ENCODE measurements around the gene PACC1.

PACC1 gene

DNA sequence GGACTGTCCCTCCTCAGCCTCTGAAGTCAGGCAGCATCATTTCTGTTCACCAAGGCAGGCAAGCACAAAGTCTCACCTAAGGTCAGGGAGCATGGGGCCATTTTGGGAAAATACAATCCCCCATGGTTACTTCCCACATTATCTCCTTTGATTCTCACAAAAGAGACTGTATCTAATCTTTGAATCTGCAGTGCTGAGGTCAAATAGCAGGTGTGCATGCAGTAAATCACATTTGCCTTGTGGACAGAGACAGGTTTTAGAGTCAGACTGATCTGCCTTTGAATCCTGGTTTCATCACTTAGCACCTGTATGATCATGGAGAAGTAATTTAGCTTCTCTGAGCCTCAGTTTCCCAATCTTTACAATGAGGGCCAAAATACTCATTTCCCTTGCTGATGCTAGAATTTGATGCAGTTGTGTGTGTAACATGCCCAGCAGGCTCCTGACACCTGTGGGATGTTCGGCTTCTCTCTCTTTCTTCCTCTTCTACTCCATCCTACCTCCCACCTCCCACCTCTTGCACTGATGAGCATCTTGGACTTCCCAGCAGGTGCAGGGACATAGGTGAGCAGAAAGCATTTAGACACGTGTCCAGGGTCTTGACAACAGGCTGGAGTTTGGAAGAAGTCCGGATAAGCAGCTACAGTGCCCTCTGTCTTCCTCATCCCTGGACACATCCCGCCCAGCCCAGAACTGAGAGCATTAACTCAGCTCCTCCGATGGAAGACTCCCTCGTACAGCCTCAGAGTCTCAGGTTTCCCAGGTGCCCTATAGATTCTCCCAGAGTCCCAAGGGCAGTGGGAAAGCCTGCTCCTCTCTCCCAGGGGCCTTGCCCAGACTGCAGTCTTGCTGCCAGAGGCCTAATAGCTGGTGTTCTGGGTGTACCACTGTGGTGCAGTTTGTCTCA is 37.0 kb upstream of the PACC1 start:
- DNase-seq (ENCODE audit: low read depth) = no peak
- TF ChIP-seq, protein P1, sequence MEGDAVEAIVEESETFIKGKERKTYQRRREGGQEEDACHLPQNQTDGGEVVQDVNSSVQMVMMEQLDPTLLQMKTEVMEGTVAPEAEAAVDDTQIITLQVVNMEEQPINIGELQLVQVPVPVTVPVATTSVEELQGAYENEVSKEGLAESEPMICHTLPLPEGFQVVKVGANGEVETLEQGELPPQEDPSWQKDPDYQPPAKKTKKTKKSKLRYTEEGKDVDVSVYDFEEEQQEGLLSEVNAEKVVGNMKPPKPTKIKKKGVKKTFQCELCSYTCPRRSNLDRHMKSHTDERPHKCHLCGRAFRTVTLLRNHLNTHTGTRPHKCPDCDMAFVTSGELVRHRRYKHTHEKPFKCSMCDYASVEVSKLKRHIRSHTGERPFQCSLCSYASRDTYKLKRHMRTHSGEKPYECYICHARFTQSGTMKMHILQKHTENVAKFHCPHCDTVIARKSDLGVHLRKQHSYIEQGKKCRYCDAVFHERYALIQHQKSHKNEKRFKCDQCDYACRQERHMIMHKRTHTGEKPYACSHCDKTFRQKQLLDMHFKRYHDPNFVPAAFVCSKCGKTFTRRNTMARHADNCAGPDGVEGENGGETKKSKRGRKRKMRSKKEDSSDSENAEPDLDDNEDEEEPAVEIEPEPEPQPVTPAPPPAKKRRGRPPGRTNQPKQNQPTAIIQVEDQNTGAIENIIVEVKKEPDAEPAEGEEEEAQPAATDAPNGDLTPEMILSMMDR (IDR thresholded peaks at IDR 0.05; ENCODE audit: insufficient read depth, low read depth, low read length, missing control alignments) = no peak
- H3K4me3 ChIP-seq (ENCODE audit: low read depth, low read length) = no peak overlapping the region

DNA sequence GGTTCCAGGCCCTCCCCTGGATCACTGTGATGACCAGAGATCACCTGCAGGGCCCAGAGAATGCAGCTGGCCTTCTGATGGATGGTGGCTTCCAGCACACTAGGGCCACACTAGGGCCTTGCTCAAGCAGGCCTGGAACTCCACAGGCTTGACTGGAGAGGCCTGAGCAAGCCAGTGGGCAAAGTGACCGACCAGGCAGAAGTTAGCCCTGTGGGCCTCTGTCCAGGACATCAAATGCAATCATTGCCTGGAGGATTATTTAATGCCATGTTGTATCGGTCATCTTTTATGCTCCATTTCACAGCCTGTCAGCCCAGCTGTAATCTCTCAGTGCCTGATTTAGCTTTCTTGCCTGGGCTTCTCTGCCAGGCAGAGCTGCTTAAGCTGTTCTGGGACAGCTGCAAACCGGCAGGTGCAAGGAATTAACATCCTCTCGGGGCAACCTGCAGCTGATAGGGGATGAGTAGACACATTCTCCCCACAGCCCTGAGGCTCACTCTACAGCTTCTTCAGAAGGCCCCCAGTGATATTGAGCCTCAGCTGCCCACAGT is 35.7 kb upstream of the PACC1 start:
- no peak for DNase-seq (ENCODE audit: low read depth)
- no peak overlapping the region for H3K4me3 ChIP-seq (ENCODE audit: low read depth, low read length)
- TF ChIP-seq, protein P1 (IDR thresholded peaks at IDR 0.05; ENCODE audit: insufficient read depth, low read depth, low read length, missing control alignments) = no peak

DNA sequence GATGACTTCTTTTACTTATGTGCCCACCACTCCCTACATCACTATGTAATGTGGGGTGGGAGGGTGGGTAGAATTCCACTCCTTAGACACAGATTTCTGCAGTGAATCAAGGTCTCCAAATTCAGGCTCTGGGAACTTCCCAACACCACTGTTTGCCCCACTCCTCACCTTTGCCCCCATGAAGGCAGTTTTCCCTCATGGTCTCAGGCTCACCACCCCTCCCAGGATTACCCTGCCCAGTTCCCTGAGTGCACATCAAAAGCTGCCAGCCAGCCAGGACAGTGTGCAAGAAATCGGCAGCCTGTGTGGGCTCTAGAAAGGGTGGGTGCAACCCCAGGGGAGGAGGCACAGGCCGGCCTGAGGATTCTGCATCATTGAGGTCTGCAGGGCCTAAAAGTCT is 32.8 kb upstream of the PACC1 start:
- no peak overlapping the region for H3K4me3 ChIP-seq (ENCODE audit: low read depth, low read length)
- DNase-seq (ENCODE audit: low read depth) = no peak

DNA sequence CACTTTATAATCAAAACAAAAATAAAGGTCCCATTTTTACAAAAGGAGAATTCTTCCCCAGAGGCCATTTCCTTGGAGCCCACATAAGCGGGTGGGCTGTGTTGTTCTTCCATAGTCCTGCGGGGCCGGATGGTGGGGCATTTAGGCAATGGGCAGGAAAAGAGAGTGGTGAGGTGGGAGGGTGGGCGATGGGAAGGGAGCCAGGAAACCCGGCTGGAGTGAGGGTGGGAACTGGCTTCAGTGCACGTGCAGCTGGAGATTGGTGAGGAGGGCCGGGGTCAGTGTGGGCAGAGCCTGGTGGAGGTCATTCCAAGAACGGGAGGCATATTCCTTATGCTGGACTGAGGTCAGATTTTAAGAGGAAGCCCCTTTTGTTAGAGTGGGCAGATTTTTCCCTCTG is 31.6 kb upstream of the PACC1 start:
- H3K4me3 ChIP-seq (ENCODE audit: low read depth, low read length) = no peak overlapping the region
- DNase-seq (ENCODE audit: low read depth) = no peak
- TF ChIP-seq, protein P1 (IDR thresholded peaks at IDR 0.05; ENCODE audit: insufficient read depth, low read depth, low read length, missing control alignments) = no peak

More for the DNA sequence above, 32.8 kb upstream of the PACC1 start:
- TF ChIP-seq, protein P1 (IDR thresholded peaks at IDR 0.05; ENCODE audit: insufficient read depth, low read depth, low read length, missing control alignments) = no peak

DNA sequence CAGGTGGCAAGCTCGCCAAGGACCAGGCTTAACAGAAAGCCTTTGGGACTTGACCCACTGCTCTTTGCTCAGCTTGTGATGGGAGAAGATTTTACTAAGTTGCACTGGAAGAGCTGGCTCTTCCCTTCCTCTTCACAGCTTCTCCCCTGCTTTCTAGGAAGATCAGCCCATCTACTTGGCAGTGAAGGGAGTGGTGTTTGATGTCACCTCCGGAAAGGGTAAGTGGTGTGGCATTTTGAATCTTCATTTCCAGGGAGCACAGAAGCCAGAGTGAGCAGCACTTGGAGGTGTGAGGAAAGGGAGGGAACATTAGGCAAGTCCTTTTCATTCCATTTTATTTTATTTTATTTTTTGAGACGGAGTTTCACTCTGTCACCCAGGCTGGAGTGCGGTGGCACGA is 27.7 kb upstream of the PACC1 start:
- TF ChIP-seq, protein P1 (IDR thresholded peaks at IDR 0.05; ENCODE audit: insufficient read depth, low read depth, low read length, missing control alignments) = no peak
- DNase-seq (ENCODE audit: low read depth) = no peak
- H3K4me3 ChIP-seq (ENCODE audit: low read depth, low read length) = no peak overlapping the region

DNA sequence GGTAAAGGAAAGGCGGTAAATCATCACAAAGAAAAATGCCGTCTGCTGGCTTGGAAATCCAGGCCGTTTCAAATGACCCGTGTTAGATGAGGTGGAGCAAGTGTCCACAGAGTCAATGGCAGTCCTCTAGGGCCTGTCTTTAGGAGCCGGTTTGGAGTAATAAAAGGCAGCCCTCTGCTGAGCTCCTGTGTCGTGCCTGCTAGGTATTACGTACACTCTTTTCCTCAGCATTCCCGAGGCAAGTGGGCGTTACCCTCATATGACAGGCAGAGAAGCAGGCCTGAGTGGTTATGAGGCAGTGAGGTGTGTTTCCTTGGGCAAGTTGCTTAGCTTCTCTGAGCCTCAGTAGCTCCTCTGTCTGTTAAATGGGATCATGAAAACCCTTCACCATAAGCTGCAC is 25.7 kb upstream of the PACC1 start:
- no peak overlapping the region for H3K4me3 ChIP-seq (ENCODE audit: low read depth, low read length)

More for the DNA sequence above, 25.7 kb upstream of the PACC1 start:
- DNase-seq (ENCODE audit: low read depth) = no peak
- TF ChIP-seq, protein P1 (IDR thresholded peaks at IDR 0.05; ENCODE audit: insufficient read depth, low read depth, low read length, missing control alignments) = no peak
